Type B pancreatic cell (in vitro differentiated cells): ENCODE measurements around the gene SMARCD1. TPM values are rescaled to one million over a fixed set of nuclear protein-coding genes. Genes with fewer than 3 reads are reported as not detected.
"Not testable (repeated sequence)": the region's sequence is repeated elsewhere in the genome, so short reads cannot be mapped to it uniquely, and the experiment has no call there.

Experiments used
- DNase-seq: peaks from one replicate; pipeline ENCODE4 v3.0.0; 2021; ENCODE audit warnings: mixed read lengths; ENCODE audit not compliant: unreplicated experiment; ENCODE audit errors: extremely low spot score
- H3K27ac Mint-ChIP-seq: 2 replicates; pipeline ENCODE4 v1.8.0; 2021; ENCODE audit warnings: mild to moderate bottlenecking, mixed read lengths
- H3K27me3 Mint-ChIP-seq: 2 replicates; pipeline ENCODE4 v1.8.0; 2021; ENCODE audit warnings: mixed read lengths
- H3K36me3 Mint-ChIP-seq: 2 replicates; pipeline ENCODE4 v1.8.0; 2021; ENCODE audit warnings: mixed read lengths
- H3K4me1 Mint-ChIP-seq: one replicate; pipeline ENCODE4 v1.8.0; 2021; ENCODE audit warnings: mixed read lengths; ENCODE audit not compliant: unreplicated experiment
- H3K4me3 Mint-ChIP-seq: 2 replicates; pipeline ENCODE4 v1.8.0; 2021; ENCODE audit warnings: mild to moderate bottlenecking, mixed read lengths
- H3K9me3 Mint-ChIP-seq: 2 replicates; pipeline ENCODE4 v1.8.0; 2021; ENCODE audit warnings: mixed read lengths
- CTCF ChIP-seq: fragments of 200-600 bp; sonication (generic); conservative IDR thresholded peaks from 2 replicates; pipeline ENCODE4 v1.5.0; 2021; ENCODE audit warnings: antibody characterized with exemption, mild to moderate bottlenecking
- total RNA-seq: library from RNA; stranded (reverse); gene quantifications from 2 replicates; pipeline ENCODE4 v1.2.1, GENCODE V29; 2021; ENCODE audit warnings: low replicate concordance

The SMARCD1 gene
- total RNA-seq, 1 donor from 2014 or later, result 100 TPM

DNA sequence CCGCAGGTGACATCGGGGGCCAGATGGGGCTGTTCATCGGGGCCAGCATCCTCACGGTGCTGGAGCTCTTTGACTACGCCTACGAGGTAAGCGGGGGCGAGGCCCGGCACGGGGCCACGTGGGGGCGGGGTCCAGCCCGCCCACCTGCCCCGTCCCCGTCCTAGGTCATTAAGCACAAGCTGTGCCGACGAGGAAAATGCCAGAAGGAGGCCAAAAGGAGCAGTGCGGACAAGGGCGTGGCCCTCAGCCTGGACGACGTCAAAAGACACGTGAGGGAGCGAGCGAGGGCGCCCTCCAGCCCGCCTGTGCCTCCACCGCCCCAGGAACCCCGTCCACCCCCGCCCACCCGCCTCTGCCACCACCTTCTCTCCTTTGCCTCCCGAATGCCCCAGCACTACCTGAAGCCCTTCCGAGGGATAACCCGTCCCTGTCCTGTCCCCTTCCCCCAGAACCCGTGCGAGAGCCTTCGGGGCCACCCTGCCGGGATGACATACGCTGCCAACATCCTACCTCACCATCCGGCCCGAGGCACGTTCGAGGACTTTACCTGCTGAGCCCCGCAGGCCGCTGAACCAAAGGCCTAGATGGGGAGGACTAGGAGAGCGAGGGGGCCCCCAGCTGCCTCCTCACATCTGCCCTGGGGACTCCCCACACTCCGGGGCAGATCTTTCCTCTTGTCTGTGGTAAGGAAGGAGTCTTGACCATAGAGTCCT, 3.9 kb upstream of the SMARCD1 start:
- Mint-ChIP-seq H3K9me3 (no peaks in the 10 kb centered on the region), H3K4me1 (peaks cover 10% of the 10 kb centered on the region), H3K36me3 (no peaks in the 10 kb centered on the region), H3K27me3 (no peaks in the 10 kb centered on the region), H3K27ac (no peak overlapping the region), H3K4me3 (no peak overlapping the region)
- TF ChIP-seq CTCF, result no peak
- no peak for DNase-seq

- peak overlapping the region; percentile 54 for H3K4me3 Mint-ChIP-seq
- H3K27me3 Mint-ChIP-seq, result no peaks in the 10 kb centered on the region
- H3K36me3 Mint-ChIP-seq, result peaks cover 7% of the 10 kb centered on the region
- peaks cover 10% of the 10 kb centered on the region for H3K4me1 Mint-ChIP-seq
- no peak for DNase-seq
- H3K9me3 Mint-ChIP-seq, result no peaks in the 10 kb centered on the region
- H3K27ac Mint-ChIP-seq, result peak overlapping the region; percentile 71
- TF ChIP-seq CTCF, result no peak
These were observed 2.5 kb upstream of the SMARCD1 start for GRCh38 chr12:50082644-50083043.

GRCh38 chr12:50083301-50083700, 1.8 kb upstream of the SMARCD1 start:
- Mint-ChIP-seq H3K9me3 (no peaks in the 10 kb centered on the region), H3K4me3 (peak overlapping the region; percentile 83), H3K27ac (peak overlapping the region; percentile 10), H3K4me1 (peaks cover 10% of the 10 kb centered on the region), H3K27me3 (no peaks in the 10 kb centered on the region), H3K36me3 (peaks cover 7% of the 10 kb centered on the region)
- no peak for TF ChIP-seq CTCF
- no peak for DNase-seq

GRCh38 chr12:50084409-50084774, 750 bp upstream of the SMARCD1 start:
- DNase-seq, H3K27me3 Mint-ChIP-seq, H3K9me3 Mint-ChIP-seq: not testable (repeated sequence)
- peaks cover 18% of the 10 kb centered on the region for H3K4me1 Mint-ChIP-seq
- peaks cover 15% of the 10 kb centered on the region for H3K36me3 Mint-ChIP-seq
- peak overlapping the region; percentile 96 for H3K4me3 Mint-ChIP-seq
- peak overlapping the region; percentile 91 for H3K27ac Mint-ChIP-seq

- H3K4me1 Mint-ChIP-seq, result peaks cover 18% of the 10 kb centered on the region
- peak overlapping the region; percentile 96 for H3K4me3 Mint-ChIP-seq
- no peaks in the 10 kb centered on the region for H3K9me3 Mint-ChIP-seq
- no peak for TF ChIP-seq CTCF
- peaks cover 19% of the 10 kb centered on the region for H3K36me3 Mint-ChIP-seq
- DNase-seq, result no peak
- H3K27ac Mint-ChIP-seq, result peak overlapping the region; percentile 91
- H3K27me3 Mint-ChIP-seq, result no peaks in the 10 kb centered on the region
These were observed 502 bp downstream of the SMARCD1 start for GRCh38 chr12:50085615-50086072.

DNA sequence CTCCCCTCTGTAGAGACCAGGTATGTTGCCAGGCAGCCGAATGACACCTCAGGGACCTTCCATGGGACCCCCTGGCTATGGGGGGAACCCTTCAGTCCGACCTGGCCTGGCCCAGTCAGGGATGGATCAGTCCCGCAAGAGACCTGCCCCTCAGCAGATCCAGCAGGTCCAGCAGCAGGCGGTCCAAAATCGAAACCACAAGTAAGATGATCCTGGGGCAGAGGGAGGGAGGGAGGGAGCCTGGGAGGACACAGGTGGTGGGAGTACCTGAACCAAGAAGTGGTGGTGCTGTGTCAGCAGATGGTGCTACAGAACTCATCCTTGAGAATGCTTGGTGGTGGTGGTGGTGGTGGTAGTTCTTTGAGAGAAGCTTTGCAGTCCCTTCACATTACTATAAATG, 1.0 kb downstream of the SMARCD1 start:
- no peaks in the 10 kb centered on the region for H3K9me3 Mint-ChIP-seq
- DNase-seq, result no peak
- peak overlapping the region; percentile 96 for H3K4me3 Mint-ChIP-seq
- H3K4me1 Mint-ChIP-seq, result peaks cover 18% of the 10 kb centered on the region
- TF ChIP-seq CTCF, result no peak
- peak overlapping the region; percentile 91 for H3K27ac Mint-ChIP-seq
- H3K27me3 Mint-ChIP-seq, result no peaks in the 10 kb centered on the region
- H3K36me3 Mint-ChIP-seq, result peaks cover 19% of the 10 kb centered on the region
